GM18868 (cell line): Measurements from ENCODE around the gene TSPAN8.
"Not testable (repeated sequence)": the region's sequence is repeated elsewhere in the genome, so short reads cannot be mapped to it uniquely, and the experiment has no call there.

Experiments used
- ATAC-seq: cut with Tn5 transposase; IDR thresholded peaks from one replicate; pipeline ENCODE4 v1.9.1; 2021; ENCODE audit warnings: mild to moderate bottlenecking, moderate library complexity; ENCODE audit not compliant: unreplicated experiment

TSPAN8 gene

GRCh38 chr12:71164568-71165197 is 6.9 kb upstream of the TSPAN8 start:
- ATAC-seq = no peak

GRCh38 chr12:71164166-71164565 is 6.4 kb upstream of the TSPAN8 start:
- no peak for ATAC-seq

- ATAC-seq = no peak
These were observed 5.3 kb upstream of the TSPAN8 start for GRCh38 chr12:71162832-71163763.

- no peak for ATAC-seq
These were observed 3.8 kb upstream of the TSPAN8 start for GRCh38 chr12:71161591-71161990.

GRCh38 chr12:71160585-71160984 is 2.8 kb upstream of the TSPAN8 start:
- ATAC-seq = no peak

GRCh38 chr12:71159878-71160277 is 2.1 kb upstream of the TSPAN8 start:
- no peak for ATAC-seq

- no peak for ATAC-seq
These were observed 1.5 kb upstream of the TSPAN8 start for GRCh38 chr12:71159264-71159663.

- no peak for ATAC-seq
These were observed 623 bp upstream of the TSPAN8 start for GRCh38 chr12:71158361-71158882.

GRCh38 chr12:71155225-71155624 is 2.6 kb downstream of the TSPAN8 start:
- no peak for ATAC-seq

- no peak for ATAC-seq
These were observed 4.9 kb downstream of the TSPAN8 start for GRCh38 chr12:71152851-71153250.

- ATAC-seq = not testable (repeated sequence)
These were observed 7.8 kb downstream of the TSPAN8 start for GRCh38 chr12:71150041-71150440.

- ATAC-seq = no peak
These were observed 13.1 kb downstream of the TSPAN8 start for GRCh38 chr12:71144682-71145081.

GRCh38 chr12:71142956-71143355 is 14.8 kb downstream of the TSPAN8 start:
- no peak for ATAC-seq

GRCh38 chr12:71142016-71142415 is 15.8 kb downstream of the TSPAN8 start:
- no peak for ATAC-seq

GRCh38 chr12:71141378-71141926 is 16.3 kb downstream of the TSPAN8 start:
- ATAC-seq = no peak

- ATAC-seq = no peak
These were observed 18.6 kb downstream of the TSPAN8 start for GRCh38 chr12:71139153-71139735.

GRCh38 chr12:71138011-71138410 is 19.8 kb downstream of the TSPAN8 start:
- no peak for ATAC-seq

GRCh38 chr12:71135812-71136176 is 22.0 kb downstream of the TSPAN8 start:
- no peak for ATAC-seq

- no peak for ATAC-seq
These were observed 22.6 kb downstream of the TSPAN8 start for GRCh38 chr12:71135077-71135811.

- no peak for ATAC-seq
These were observed 23.4 kb downstream of the TSPAN8 start for GRCh38 chr12:71134405-71134804.
